GM12891 (cell line): ENCODE measurements around the gene HECTD2.

Experiments
- PAX5 ChIP-seq: IDR thresholded peaks from 2 replicates; pipeline ENCODE4 v1.6.1; 2011; ENCODE audit warnings: low read length, moderate library complexity, mild to moderate bottlenecking; ENCODE audit not compliant: insufficient read depth, severe bottlenecking
- POLR2A ChIP-seq: IDR thresholded peaks from 2 replicates; pipeline ENCODE4 v1.6.1; 2011; ENCODE audit warnings: low read depth, low read length, control low read depth
- POLR2AphosphoS5 ChIP-seq: IDR thresholded peaks from 2 replicates; pipeline ENCODE4 v1.6.1; 2011; ENCODE audit warnings: low read depth, low read length, control low read depth
- POU2F2 ChIP-seq: IDR thresholded peaks from 2 replicates; pipeline ENCODE4 v1.6.1; 2011; ENCODE audit warnings: low read depth, mild to moderate bottlenecking, control low read depth, low read length, moderate library complexity
- SPI1 ChIP-seq: IDR thresholded peaks from 2 replicates; pipeline ENCODE4 v1.6.1; 2011; ENCODE audit warnings: low read depth, low read length, control low read depth
- TAF1 ChIP-seq: IDR thresholded peaks from 2 replicates; pipeline ENCODE4 v1.6.1; 2011; ENCODE audit warnings: low read depth, low read length, control low read depth

DNA sequence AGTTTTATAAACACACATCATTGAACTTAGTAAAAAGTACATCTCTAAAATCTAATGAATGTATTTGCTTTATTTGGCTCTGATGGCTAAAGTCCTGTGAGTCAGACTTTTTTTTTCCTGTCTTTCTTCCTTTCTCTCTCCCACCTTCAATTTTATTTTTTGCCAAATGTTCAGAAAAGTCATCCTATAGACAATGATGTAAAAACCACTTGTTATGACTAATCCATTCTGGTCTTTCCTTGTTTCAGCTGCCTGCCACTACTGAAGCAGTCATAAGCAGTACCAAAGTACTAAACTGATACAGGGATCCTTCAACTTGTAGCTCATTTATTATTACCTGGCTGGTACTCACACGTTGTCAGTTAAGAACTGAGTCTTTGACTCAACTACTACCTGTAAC, 23.9 kb downstream of the HECTD2 start:
- TF ChIP-seq SPI1, result no peak
- TF ChIP-seq POLR2A, result no peak
- TF ChIP-seq TAF1, result no peak
- no peak for TF ChIP-seq POLR2AphosphoS5
- TF ChIP-seq PAX5, result no peak
- no peak for TF ChIP-seq POU2F2
